ENCODE results near the gene RNF224.
A peak's percentile ranks its signal among the peaks of the same experiment; 100 is the strongest.

Gene RNF224

GRCh38 chr9:137191691-137192447 lies 35.4 kb upstream of the RNF224 start:
- no peak for DNase-seq (ENCODE audit: extremely low read depth in 1 of 2, low read depth in 1 of 2)

DNA sequence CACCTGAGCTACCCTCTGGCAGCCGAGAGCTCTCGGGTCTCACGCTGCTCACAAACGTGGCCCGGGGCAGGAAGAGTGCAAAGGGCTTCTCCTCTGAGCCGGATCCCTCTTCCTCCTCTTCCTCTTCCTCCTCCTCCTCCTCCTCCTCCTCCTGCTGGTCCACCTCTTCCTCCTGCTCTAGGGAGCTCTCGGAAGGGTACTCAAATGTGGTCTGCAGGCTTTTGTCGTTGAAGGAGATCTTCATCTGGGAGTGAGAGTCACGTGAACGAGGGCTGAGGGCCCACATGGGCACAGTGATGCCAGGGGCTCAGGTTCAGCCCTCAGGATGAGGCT lies 34.9 kb upstream of the RNF224 start:
- no peak for DNase-seq (ENCODE audit: extremely low read depth in 1 of 2, low read depth in 1 of 2)

GRCh38 chr9:137192859-137193258 lies 34.4 kb upstream of the RNF224 start:
- no peak for DNase-seq (ENCODE audit: extremely low read depth in 1 of 2, low read depth in 1 of 2)

DNA sequence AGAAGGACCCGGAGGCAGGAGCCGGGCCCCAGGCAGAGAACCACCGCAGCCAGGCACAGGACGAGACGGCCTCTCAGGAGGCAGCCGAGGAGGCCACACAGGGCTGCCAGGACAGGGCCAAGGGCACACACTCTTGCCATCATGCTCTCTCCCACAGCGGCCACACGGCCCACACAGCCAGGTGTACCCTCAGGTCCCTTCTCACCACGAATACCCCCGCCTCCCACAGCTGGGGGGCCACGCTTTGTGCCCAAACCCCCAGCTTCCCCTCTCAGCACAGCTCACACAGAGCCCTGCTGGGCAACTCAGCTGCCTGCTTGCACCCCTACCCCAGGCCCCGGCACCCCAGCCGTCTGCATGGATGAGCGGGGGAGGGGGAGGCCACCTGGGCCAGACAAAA lies 33.5 kb upstream of the RNF224 start:
- no peak for DNase-seq (ENCODE audit: extremely low read depth in 1 of 2, low read depth in 1 of 2)

GRCh38 chr9:137194388-137194787 lies 32.9 kb upstream of the RNF224 start:
- DNase-seq (ENCODE audit: extremely low read depth in 1 of 2, low read depth in 1 of 2): no peak

GRCh38 chr9:137194909-137195308 lies 32.4 kb upstream of the RNF224 start:
- DNase-seq (ENCODE audit: extremely low read depth in 1 of 2, low read depth in 1 of 2): no peak

DNA sequence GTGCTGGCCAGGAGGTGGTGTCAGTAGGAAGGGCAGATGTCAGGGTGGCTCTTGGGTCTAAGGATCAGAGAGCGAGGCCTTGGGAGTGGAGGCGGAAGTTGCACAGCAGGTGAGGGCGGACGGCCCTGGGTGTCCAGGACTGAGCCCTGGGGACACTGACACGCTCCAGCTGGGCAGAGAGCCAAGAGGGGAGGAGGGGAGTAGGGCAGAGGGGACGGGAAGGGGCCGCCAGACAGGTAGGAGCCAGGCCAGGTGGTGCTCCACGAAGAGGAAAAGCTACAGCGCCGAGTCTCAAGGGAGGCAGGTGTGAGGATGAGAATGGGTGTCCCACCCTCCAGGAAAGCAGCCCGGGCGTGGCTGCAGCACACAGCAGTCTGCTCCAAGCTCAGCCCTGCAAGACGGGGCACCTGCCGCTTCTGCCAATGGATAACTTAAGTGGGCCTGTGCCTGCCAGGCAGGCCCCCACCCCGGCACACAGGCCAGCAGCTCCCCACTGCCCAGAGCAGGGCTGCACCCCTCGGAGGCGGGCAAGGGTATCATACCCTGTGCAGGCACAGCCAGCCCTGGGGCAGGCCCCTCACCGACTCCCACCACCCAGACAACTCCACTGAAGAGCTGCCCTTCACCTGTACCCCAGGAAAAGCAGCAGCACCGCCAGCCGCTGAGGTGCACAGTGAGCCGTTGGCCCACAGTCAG lies 31.6 kb upstream of the RNF224 start:
- DNase-seq (ENCODE audit: extremely low read depth in 1 of 2, low read depth in 1 of 2): no peak

- no peak for DNase-seq (ENCODE audit: extremely low read depth in 1 of 2, low read depth in 1 of 2)
Observed at GRCh38 chr9:137198051-137198901, 29.0 kb upstream of the RNF224 start.

GRCh38 chr9:137198902-137199283 lies 28.4 kb upstream of the RNF224 start:
- no peak for DNase-seq (ENCODE audit: extremely low read depth in 1 of 2, low read depth in 1 of 2)

GRCh38 chr9:137199411-137200121 lies 27.7 kb upstream of the RNF224 start:
- no peak for DNase-seq (ENCODE audit: extremely low read depth in 1 of 2, low read depth in 1 of 2)

- peak; percentile 95 to 96 for DNase-seq (ENCODE audit: extremely low read depth in 1 of 2, low read depth in 1 of 2)
Observed at GRCh38 chr9:137200311-137201204, 26.7 kb upstream of the RNF224 start, which contains the start of gene TPRN. Gene TPRN, minus strand, starts transcription at chr9:137200741. Its CDS starts 30 bp downstream, at chr9:137200711.

- DNase-seq (ENCODE audit: extremely low read depth in 1 of 2, low read depth in 1 of 2): no peak
Observed at GRCh38 chr9:137201205-137201868, 26.0 kb upstream of the RNF224 start.

DNA sequence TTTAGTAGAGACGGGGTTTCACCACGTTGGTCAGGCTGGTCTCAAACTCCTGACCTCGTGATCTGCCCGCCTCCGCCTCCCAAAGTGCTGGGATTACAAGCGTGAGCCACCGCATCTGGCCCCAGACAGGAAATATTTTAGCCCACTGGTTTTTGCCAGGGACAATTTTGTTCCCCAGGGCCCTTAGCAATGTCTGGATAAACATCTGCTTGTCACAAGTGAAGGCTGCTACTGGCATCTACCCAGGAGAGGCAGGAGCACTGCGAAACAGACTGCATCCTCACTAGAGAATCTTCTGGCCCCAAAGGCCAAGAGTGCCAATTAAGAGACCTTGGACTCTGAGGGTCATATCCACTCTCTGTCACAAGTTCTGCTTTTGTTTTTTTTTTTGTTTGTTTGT lies 24.3 kb upstream of the RNF224 start:
- no peak for DNase-seq (ENCODE audit: extremely low read depth in 1 of 2, low read depth in 1 of 2)

GRCh38 chr9:137204731-137205125 lies 22.6 kb upstream of the RNF224 start:
- no peak for DNase-seq (ENCODE audit: extremely low read depth in 1 of 2, low read depth in 1 of 2)

DNA sequence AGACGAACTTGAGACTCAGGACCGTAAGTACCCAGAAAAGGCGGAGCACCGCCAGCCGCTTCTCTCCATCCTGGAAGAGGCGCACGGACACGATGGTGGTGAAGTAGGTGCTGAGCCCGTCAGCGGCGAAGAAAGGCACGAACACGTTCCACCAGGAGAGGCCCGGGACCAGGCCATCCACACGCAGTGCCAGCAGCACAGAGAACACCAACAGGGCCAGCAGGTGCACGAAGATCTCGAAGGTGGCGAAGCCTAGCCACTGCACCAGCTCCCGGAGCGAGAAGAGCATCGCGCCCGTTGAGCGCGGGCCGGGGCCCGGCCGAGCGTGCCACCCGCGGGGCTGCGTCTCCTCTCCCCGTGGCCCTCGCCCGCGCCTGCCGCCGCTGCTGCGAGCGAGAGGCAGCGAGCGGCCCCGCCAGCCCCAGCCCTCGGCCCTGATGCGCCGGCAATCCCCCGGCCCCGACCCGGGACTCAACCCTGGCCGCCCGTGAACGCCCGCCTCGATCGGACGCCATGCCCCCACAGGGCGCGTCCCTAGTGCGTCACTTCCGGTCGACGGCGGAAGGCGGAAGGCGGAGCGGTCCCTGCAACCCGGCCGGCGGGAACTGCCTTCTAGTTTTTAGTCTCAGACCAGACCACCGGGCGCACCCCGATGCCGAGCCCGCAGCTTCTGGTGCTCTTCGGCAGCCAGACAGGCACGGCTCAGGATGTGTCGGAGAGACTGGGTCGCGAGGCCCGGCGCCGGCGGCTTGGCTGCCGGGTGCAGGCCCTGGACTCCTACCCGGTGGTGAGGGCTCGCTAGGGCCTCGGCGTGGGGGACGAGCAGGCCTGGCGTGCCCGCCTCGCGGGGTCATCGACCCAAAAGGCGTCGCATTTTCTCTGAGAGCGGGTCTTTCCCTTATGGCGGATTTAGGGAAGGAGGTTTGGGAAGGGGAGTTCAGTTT lies 21.9 kb upstream of the RNF224 start, which contains the start of the genes NDOR1 and TMEM203:
Gene NDOR1 (plus strand): TSS at position 575 of the 944 bp plus-strand sequence. CDS start 78 bp downstream, at position 653.
Gene TMEM203 (minus strand): TSS at position 523 of the 944 bp plus-strand sequence. CDS start 234 bp downstream, at position 289.
- DNase-seq (ENCODE audit: extremely low read depth in 1 of 2, low read depth in 1 of 2): peak; percentile 82 to 95

DNA sequence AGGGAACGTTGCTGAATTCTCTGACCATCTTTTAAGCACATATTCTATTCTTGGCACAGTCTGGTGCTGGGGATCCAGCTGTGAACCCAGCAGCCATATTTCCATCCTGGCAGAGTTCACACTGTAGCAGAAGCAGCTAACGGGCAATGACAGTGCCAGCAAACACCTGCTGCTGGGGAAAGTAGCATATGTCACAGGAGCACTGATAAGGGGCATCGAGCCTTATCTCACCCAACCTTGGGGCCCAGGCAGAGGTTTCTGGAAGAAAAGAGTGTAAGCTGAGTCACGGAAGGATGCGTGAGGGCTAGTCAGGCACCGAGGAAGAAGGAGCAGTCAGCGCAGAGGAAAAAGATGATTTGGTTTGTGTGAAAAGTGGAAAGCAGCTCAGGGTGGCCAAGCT lies 20.7 kb upstream of the RNF224 start:
- no peak for DNase-seq (ENCODE audit: extremely low read depth in 1 of 2, low read depth in 1 of 2)

DNA sequence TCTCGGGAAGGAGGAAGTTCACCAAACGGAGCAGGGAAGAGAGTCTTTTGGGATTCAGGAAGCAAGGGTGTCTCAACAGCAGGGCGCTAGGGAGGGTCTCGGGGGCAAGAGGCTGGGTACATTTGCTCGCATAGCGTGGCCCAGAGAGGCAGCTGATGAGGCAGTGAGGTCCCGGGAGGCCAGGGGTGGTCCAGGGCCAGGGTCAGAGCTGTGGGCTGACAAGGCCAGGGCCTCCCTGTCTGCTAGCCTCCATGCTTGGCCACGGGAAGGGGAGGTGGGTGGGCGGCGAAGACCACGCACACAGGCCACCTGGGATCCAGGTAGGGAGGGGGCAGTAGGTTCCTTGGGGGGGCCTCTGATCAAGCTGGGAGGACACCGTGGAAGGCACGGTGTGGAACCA lies 15.8 kb upstream of the RNF224 start:
- DNase-seq (ENCODE audit: extremely low read depth in 1 of 2, low read depth in 1 of 2): no peak

DNA sequence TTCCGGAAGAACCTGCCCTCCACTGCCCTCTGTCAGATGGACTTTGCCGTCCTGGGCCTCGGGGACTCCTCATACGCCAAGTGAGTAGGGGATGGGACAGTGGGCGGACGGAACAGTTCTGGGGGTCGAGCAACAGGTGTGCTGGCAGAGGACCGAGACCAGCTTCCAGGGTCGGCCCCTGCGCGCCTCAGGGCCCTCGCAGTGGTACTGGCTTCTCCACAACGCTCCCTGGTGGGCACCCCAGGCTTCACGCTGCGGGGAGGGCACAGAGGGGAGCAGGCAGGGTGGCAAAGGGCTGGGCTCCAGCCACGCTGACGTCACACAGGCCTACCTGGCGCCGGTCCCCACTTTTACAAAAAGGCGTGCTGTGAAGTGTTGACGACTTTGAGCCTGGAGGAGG lies 14.8 kb upstream of the RNF224 start:
- DNase-seq (ENCODE audit: extremely low read depth in 1 of 2, low read depth in 1 of 2): no peak
